Measurements from ENCODE around the gene DLG2.
"Not testable (repeated sequence)": the region's sequence is repeated elsewhere in the genome, so short reads cannot be mapped to it uniquely, and the experiment has no call there.

The DLG2 gene

DNA sequence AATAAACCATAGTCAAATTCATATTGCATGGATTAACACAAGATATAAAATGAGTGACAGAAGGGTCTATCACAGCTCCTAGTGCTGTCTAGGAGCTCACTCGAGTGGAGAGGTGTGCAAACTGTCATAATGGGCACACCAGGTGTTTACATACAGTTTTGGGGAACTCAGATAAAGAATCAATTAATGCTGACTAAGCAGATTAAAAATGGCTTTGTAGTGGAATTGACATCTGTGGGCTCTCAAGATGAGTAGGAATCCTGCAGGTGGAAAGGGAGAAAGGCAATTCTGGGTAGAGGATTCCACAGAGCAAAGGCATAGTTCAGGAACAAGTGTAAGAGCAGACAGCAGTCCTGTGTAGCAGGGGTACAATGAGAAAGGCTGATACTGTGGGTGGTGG is 1844.8 kb downstream of the DLG2 start:
- no peak for DNase-seq (ENCODE audit: low read depth)

DNA sequence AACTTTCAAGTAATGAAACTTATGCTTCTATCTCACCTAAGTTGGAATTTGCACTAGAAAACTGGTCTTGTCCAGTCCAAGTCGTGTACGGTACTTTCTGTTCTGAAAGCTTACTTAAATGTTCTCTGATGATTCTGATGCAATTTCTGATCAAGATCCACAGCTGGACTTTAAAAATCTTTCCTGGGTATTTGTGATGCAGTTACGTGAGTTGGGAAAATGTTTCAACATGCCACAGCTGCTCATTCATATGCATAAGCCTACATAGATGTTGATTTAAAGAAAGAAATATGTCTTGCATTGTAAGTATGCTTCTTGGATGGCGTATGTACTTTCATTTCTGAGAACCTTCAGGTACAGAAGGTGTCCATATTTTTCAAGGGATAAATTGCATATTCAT is 1847.3 kb downstream of the DLG2 start:
- DNase-seq (ENCODE audit: low read depth): no peak

DNA sequence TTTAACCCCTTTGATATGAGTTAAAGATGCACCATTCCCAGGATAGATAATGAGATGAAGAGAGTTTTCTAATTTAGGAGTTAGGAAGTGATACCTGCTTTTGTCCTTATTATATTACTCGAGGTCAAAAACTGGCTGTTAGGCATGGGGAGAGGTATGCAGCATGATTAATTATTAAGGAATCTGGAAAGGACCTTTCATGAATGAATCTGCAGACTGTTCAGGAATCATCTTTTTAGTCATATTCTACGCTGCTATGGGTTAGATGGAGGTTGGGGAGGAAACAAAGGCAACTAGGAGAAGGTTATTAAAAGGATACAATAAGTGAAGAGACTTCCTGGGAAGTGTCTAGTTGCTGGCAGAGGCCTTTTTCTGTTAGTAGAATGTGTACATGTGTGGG is 1848.5 kb downstream of the DLG2 start:
- DNase-seq (ENCODE audit: low read depth): no peak

- no peak for DNase-seq (ENCODE audit: low read depth)
Measured at GRCh38 chr11:83773950-83774880, 1852.9 kb downstream of the DLG2 start.

- DNase-seq (ENCODE audit: low read depth): no peak
Measured at GRCh38 chr11:83768489-83768888, 1858.7 kb downstream of the DLG2 start.

- no peak for DNase-seq (ENCODE audit: low read depth)
Measured at GRCh38 chr11:83766932-83767331, 1860.2 kb downstream of the DLG2 start.

GRCh38 chr11:83764643-83765042 is 1862.5 kb downstream of the DLG2 start:
- DNase-seq (ENCODE audit: low read depth): no peak

GRCh38 chr11:83760932-83761331 is 1866.2 kb downstream of the DLG2 start:
- no peak for DNase-seq (ENCODE audit: low read depth)

DNA sequence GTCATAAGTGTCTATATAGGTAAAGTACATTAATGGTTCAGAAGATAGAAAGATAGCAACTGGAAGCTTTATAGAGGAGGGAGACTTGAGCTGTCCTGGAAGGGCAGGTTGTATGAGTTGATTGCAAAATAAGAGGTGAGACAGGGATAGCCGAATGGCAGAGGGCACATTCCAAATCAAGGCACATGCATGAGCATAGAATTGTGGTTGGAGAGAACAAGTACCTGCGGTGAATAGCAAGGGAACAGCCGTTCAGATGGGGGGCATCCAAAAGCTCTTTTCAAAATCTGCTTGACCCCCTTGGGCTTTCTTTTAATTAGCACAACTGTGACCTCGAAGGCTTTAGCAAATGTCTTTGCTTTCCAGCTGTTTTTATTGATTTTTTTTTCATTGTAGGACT is 1868.0 kb downstream of the DLG2 start:
- no peak for DNase-seq (ENCODE audit: low read depth)

DNA sequence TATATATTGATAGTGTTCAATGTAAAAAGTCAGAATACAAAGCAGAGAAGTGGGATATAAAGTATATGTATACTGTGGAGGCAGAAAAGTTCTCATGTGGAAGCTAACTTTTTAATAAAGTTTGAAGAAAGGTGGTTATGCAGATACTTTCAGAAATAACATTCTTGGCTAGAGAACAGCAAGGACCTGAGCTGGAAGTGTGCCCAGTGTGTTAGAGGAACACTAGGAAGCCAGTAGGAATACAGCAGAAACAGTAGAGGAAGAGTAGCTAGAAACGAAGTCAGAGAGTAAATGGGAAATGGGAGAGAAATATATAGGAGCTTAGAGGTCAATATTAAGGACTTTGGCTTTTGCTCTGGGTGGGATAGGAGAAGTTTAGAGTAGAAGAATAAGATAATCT is 1876.1 kb downstream of the DLG2 start:
- no peak for DNase-seq (ENCODE audit: low read depth)

GRCh38 chr11:83746921-83747585 is 1880.1 kb downstream of the DLG2 start:
- DNase-seq (ENCODE audit: low read depth): no peak

GRCh38 chr11:83744620-83745192 is 1882.4 kb downstream of the DLG2 start:
- DNase-seq (ENCODE audit: low read depth): no peak

DNA sequence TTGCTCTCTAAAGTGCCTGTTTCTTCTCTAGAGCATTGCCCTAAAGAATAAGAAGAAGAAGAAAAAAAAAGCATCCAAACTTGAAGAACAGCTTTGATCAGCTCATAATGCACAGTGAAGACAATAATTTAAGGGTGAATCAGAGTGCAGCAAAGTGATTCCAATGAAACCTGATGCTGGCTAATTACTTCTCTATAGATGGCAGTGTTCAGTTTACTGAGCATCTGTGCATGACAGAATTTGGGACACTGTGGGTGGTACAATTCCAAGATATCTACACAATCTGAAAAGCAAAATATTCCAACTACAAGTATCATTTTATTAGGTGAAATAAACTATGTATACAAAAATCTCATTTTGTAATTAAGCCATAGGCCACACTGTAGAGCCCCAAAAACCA is 1890.5 kb downstream of the DLG2 start:
- DNase-seq (ENCODE audit: low read depth): no peak

DNA sequence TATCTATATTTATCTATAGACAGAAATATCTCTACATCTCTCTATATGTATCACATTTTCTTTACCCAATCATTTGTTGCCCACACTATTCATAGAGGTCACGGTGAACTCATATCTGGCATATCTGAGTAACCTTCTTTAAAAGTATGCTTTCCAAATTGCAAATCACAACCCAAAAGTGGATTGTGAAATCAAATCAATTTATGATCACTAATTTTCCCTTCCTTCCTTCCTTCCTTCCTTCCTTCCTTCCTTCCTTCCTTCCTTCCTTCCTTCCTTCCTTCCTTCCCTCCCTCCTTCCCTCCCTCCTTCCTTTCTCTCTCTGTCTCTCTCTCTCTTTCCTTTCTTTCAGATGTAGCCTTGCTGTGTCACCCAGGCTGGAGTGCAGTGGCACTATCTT is 1893.0 kb downstream of the DLG2 start:
- DNase-seq (ENCODE audit: low read depth): no peak

- DNase-seq (ENCODE audit: low read depth): not testable (repeated sequence)
Measured at GRCh38 chr11:83731288-83731687, 1895.9 kb downstream of the DLG2 start.

GRCh38 chr11:83728281-83728680 is 1898.9 kb downstream of the DLG2 start:
- DNase-seq (ENCODE audit: low read depth): no peak

DNA sequence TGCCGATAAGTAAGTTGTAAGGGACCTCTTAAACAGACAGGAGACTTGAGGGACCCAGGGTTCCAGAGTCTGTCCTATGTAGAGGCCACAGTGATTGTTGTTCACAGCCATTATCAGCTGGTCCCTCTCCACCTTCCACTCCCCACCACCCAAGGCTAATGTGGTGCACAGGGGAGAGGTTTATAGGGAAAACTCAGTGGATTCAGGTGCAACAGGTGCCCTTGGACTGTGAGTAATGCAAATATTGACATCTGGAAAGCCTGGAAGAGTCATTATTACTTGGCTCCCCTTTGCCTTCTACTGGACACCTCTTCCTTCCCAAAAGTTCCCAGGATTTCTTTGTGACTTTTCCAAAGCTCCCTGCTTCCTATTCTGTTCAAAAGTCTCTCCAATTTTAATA is 1899.9 kb downstream of the DLG2 start:
- no peak for DNase-seq (ENCODE audit: low read depth)

DNA sequence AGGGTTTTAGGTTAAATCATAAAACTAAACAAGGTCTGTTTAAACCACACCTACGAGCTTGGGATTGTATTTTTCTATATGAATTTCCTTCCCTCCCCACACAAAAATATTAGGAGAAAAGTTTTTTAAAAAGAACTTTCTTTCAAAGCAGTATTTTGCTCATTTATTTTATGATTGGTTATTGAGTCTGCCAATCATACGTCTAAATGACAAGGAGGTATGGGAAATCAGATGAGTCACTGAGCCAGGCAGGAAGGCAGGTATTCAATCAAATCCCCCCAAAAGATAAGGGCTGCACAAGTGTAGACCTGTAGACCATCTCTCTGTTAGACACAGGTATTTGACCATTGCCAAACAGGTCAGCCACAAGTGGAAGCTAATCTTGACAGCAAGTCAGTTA is 1900.8 kb downstream of the DLG2 start:
- no peak for DNase-seq (ENCODE audit: low read depth)

GRCh38 chr11:83725728-83726127 is 1901.4 kb downstream of the DLG2 start:
- DNase-seq (ENCODE audit: low read depth): no peak

DNA sequence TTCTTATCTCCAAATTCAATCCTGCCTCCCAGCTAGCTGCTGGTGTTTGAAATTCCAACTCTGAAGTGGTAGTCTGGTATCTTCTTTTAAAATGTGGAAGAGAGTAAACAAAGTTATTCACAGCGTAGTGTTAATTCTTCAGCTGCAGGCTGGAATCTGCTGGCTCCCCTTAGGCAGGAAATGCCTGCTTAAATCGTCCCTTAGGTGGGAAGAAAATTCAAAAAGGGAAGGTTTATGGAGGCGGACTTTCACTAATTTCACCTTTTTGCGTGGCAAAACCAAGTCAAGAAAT is 1901.9 kb downstream of the DLG2 start:
- DNase-seq (ENCODE audit: low read depth): no peak

DNA sequence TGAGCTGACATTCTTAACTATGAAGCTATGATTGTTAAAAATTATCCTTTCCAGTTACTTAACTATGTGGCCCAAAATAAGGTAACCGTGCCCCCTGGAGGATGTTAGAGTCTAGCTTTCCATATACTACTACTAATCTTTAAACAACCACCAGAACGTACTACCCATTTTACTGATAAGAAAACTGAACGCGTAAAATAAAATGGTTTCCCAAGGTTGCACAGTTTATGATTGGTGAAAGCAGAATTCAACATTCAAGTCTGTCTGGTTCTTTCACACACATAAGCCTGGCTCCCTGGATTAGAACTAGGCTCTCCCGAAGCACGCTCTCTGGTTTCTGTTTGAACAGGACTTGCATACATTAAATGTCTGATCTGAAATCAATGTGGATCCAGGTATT is 1903.1 kb downstream of the DLG2 start:
- DNase-seq (ENCODE audit: low read depth): no peak

DNA sequence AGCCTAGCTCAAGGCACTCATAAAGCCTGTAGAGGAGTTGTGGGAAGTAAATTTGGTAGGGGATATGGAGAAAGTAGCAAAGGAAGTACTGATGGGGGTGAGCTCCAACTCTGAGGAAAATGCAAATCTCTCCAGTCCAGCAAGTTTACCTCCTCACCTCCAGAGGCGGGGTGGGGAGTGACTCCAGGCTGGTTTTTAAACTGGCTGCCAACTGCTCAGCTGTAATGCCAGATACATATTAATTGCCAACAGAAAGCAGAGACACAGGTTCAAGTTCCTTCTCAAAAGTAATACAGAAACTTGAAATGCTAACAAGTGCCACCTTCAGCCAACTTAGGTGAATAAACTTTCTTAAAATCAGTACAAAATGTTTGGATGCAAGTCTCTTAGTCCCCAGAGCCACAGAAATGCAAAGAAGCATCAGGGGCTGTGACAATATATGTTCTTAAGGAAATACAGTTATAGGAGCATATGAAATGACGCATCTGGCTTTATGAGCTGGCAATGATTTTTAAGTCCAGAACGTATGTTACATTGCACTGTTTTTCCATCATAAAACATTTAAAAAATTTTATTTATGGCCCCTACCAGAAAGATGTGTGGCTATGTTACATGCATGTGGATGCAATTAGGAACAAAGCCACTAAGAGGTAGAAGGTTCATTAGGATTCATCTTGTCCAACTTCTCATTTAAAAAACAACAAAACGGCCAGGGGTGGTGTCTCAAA is 1904.6 kb downstream of the DLG2 start:
- DNase-seq (ENCODE audit: low read depth): no peak

GRCh38 chr11:83721263-83721662 is 1905.9 kb downstream of the DLG2 start:
- no peak for DNase-seq (ENCODE audit: low read depth)

Measured in activated T-cell treated with anti-CD3 and anti-CD28 coated beads for 24 hours (primary cell).